SK-N-SH (cell line): ENCODE measurements around the gene GALNT18. TPM values are rescaled to one million over a fixed set of nuclear protein-coding genes. Genes with fewer than 3 reads are reported as not detected.

Experiments
- CTCF ChIA-PET: fragments of 300-600, 350-600 bp; formaldehyde crosslinking; extraction: SDS; loops from one replicate; lab custom pipeline; 2021; lab: Yijun Ruan, JAX
- POLR2A ChIA-PET: fragments of 350-600 bp; sonication (Branson Sonifier 250); formaldehyde crosslinking; extraction: SDS; loops from one replicate; lab custom pipeline; 2020; ENCODE audit warnings: antibody characterized with exemption, inconsistent platforms; lab: Yijun Ruan, JAX
- DNase-seq: peaks from one replicate; pipeline ENCODE4 v3.0.0; 2012
- H2AFZ ChIP-seq: fragments of 200-600 bp; sonication (generic); 2 replicates; pipeline ENCODE4 v1.8.1; 2016; ENCODE audit warnings: antibody characterized with exemption, mild to moderate bottlenecking, low read depth
- H3F3A ChIP-seq: fragments of 200-600 bp; sonication (generic); replicated peaks from 2 replicates; pipeline ENCODE3; 2016; ENCODE audit warnings: antibody characterized with exemption, mild to moderate bottlenecking; ENCODE audit not compliant: insufficient read depth
- H3K27ac ChIP-seq, 2 experiments: fragments of 200-500 bp in 1 of 2; fragments of 200-600 bp in 1 of 2; sonication (Bioruptor generic) in 1 of 2; sonication (generic), shearing (Covaris generic) in 1 of 2; 2 replicates each; pipeline versions ENCODE4 v1.5.1 to v1.6.1; 2014 to 2016; ENCODE audit warnings: low read depth in 2 of 2, inconsistent platforms in 1 of 2, low read length in 1 of 2, mild to moderate bottlenecking in 1 of 2, mixed read lengths in 1 of 2
- H3K27me3 ChIP-seq: fragments of 200-600 bp; sonication (generic), shearing (Covaris generic); 2 replicates; pipeline ENCODE4 v1.6.1; 2016; ENCODE audit warnings: mixed run types; ENCODE audit not compliant: insufficient read depth
- H3K36me3 ChIP-seq, 2 experiments: fragments of 200-500 bp in 1 of 2; fragments of 200-600 bp in 1 of 2; sonication (Bioruptor generic) in 1 of 2; sonication (generic) in 1 of 2; replicated peaks in 1 of 2; 2 replicates each; pipeline versions ENCODE3 to v1.5.1; 2014 to 2016; ENCODE audit warnings: low read length in 1 of 2, mild to moderate bottlenecking in 1 of 2; ENCODE audit not compliant: insufficient read depth in 2 of 2, control insufficient read depth in 1 of 2
- H3K4me1 ChIP-seq, 2 experiments: fragments of 200-500 bp in 1 of 2; fragments of 200-600 bp in 1 of 2; sonication (Bioruptor generic) in 1 of 2; sonication (generic), shearing (Covaris generic) in 1 of 2; 2 replicates each; pipeline versions ENCODE4 v1.5.1 to v1.6.1; 2014 to 2016; ENCODE audit warnings: low read depth in 1 of 2, low read length in 1 of 2, mixed run types in 1 of 2; ENCODE audit not compliant: insufficient read depth in 2 of 2, control insufficient read depth in 1 of 2
- H3K4me2 ChIP-seq: fragments of 200-600 bp; sonication (generic), shearing (Covaris generic); 2 replicates; pipeline ENCODE4 v1.6.1; 2017; ENCODE audit warnings: mixed run types
- H3K4me3 ChIP-seq, 2 experiments: fragments of 200-500 bp in 1 of 2; fragments of 200-600 bp in 1 of 2; sonication (Bioruptor generic) in 1 of 2; sonication (generic), shearing (Covaris generic) in 1 of 2; 2 replicates each; pipeline versions ENCODE4 v1.5.1 to v1.8.1; 2014 to 2016; ENCODE audit warnings: low read depth in 2 of 2, inconsistent platforms in 1 of 2, low read length in 1 of 2, mild to moderate bottlenecking in 1 of 2, mixed read lengths in 1 of 2, moderate library complexity in 1 of 2
- H3K79me2 ChIP-seq: fragments of 200-600 bp; sonication (generic); 2 replicates; pipeline ENCODE4 v1.8.1; 2017; ENCODE audit warnings: mild to moderate bottlenecking; ENCODE audit not compliant: insufficient read depth
- H3K9ac ChIP-seq: fragments of 200-600 bp; sonication (generic); 2 replicates; pipeline ENCODE4 v1.6.1; 2017; ENCODE audit warnings: mixed run types
- H3K9me2 ChIP-seq: fragments of 200-600 bp; sonication (generic); 2 replicates; pipeline ENCODE4 v1.6.1; 2017; ENCODE audit warnings: mixed run types
- H3K9me3 ChIP-seq: fragments of 200-600 bp; sonication (generic); 2 replicates; pipeline ENCODE4 v1.6.1; 2017; ENCODE audit warnings: mixed run types, mild to moderate bottlenecking, moderate library complexity
- H4K20me1 ChIP-seq: fragments of 200-600 bp; sonication (generic); 2 replicates; pipeline ENCODE4 v1.6.1; 2017; ENCODE audit warnings: mild to moderate bottlenecking, mixed run types; ENCODE audit not compliant: insufficient read depth
- ELF1 ChIP-seq: IDR thresholded peaks from 2 replicates; pipeline ENCODE4 v1.4.0; 2012
- GATA2 ChIP-seq: sonication (generic); formaldehyde crosslinking; IDR thresholded peaks from 2 replicates; pipeline ENCODE4 v1.5.0; 2020; ENCODE audit warnings: mild to moderate bottlenecking, missing genetic modification reagents
- JUND ChIP-seq: IDR thresholded peaks from 2 replicates; pipeline ENCODE4 v1.4.0; 2012
- MAX ChIP-seq: IDR thresholded peaks from 2 replicates; pipeline ENCODE4 v1.4.0; 2012; ENCODE audit warnings: low read depth
- MEF2A ChIP-seq: IDR thresholded peaks from 2 replicates; pipeline ENCODE4 v1.4.0; 2012; ENCODE audit warnings: low read depth, borderline replicate concordance
- RAD21 ChIP-seq: IDR thresholded peaks from 2 replicates; pipeline ENCODE4 v1.6.1; 2012; ENCODE audit warnings: mild to moderate bottlenecking, low read length
- RFX5 ChIP-seq: IDR thresholded peaks from 2 replicates; pipeline ENCODE4 v1.6.1; 2012; ENCODE audit warnings: mild to moderate bottlenecking, improper control_type of control experiment, low read length
- RXRA ChIP-seq: IDR thresholded peaks from 2 replicates; pipeline ENCODE4 v1.4.0; 2012; ENCODE audit warnings: low read depth, mild to moderate bottlenecking, borderline replicate concordance
- SIN3A ChIP-seq: IDR thresholded peaks from 2 replicates; pipeline ENCODE4 v1.6.1; 2012; ENCODE audit warnings: low read depth, mild to moderate bottlenecking, low read length, moderate library complexity, borderline replicate concordance
- TEAD4 ChIP-seq: IDR thresholded peaks from 2 replicates; pipeline ENCODE4 v1.4.0; 2012; ENCODE audit warnings: mild to moderate bottlenecking, borderline replicate concordance; ENCODE audit not compliant: insufficient read depth
- USF1 ChIP-seq: IDR thresholded peaks from 2 replicates; pipeline ENCODE4 v1.4.0; 2012; ENCODE audit warnings: low read depth, borderline replicate concordance
- USF2 ChIP-seq: fragments of 150-350 bp; IDR thresholded peaks from 2 replicates; pipeline ENCODE4 v1.6.1; 2017; ENCODE audit warnings: antibody characterized with exemption, low read length, low read depth, borderline replicate concordance
- ZBTB33 ChIP-seq: IDR thresholded peaks from 2 replicates; pipeline ENCODE4 v1.4.0; 2012; ENCODE audit warnings: low read depth, borderline replicate concordance
- WGBS: methylation state at CpG from one replicate; pipeline ENCODE4 v1.1.6; 2017; ENCODE audit warnings: low lambda C conversion rate; 5-methylcytosine and 5-hydroxymethylcytosine counted together
- polyA plus RNA-seq, 3 experiments: library from polyadenylated mRNA; depleted of rRNA; stranded (reverse); fragments of >200 nt; gene quantifications; 2 replicates each; pipeline ENCODE4 v1.2.3, GENCODE V29; 2012

The GALNT18 gene
- polyA plus RNA-seq, 1 of the 3 experiments (the other 2 are of a cell fraction) = 0.64 TPM

- Histone ChIP-seq H3K27me3 (peaks cover 4% of the 10 kb centered on the region; the same call in 1 of the 2 replicates), H3K4me2 (no peak overlapping the region), H3K79me2 (no peaks in the 10 kb centered on the region), H3K4me3 (no peak overlapping the region), H2AFZ (no peak overlapping the region), H3K9ac (no peak overlapping the region)
- TF ChIP-seq GATA2 (CRISPR knock-in tag) = no peak
- TF ChIP-seq, all 33 proteins: peak for 0
- Histone ChIP-seq H3K36me3 (no peaks in the 10 kb centered on the region), H3K9me2 (no peaks in the 10 kb centered on the region), H3K4me1 (peaks cover 0 to 4% of the 10 kb centered on the region in 2 experiments; a peak in 1 of 4 replicates), H3K27ac (no peak overlapping the region), H3K9me3 (no peaks in the 10 kb centered on the region), H3F3A (no peaks in the 10 kb centered on the region), H4K20me1 (no peaks in the 10 kb centered on the region)
- no peak for DNase-seq
- ChIA-PET CTCF (interaction anchor here (0.7 kb wide), 1 partner anchor 352 kb away, joined by 3 read pairs; no protein-coding TSS in a partner anchor), POLR2A (interaction anchor here (0.8 kb wide), 1 partner anchor 9 kb away, joined by 3 read pairs; no protein-coding TSS in a partner anchor)
- whole genome bisulfite sequencing = 61% methylated on average over 11 of the region's 12 CpGs
Observed at GRCh38 chr11:11435635-11436034, 186.2 kb downstream of the GALNT18 start.

- Histone ChIP-seq H4K20me1 (no peaks in the 10 kb centered on the region), H3K79me2 (no peaks in the 10 kb centered on the region), H3F3A (no peaks in the 10 kb centered on the region), H3K9me3 (no peaks in the 10 kb centered on the region), H3K9me2 (no peaks in the 10 kb centered on the region), H3K27me3 (peaks cover 4% of the 10 kb centered on the region; the same call in 1 of the 2 replicates), H3K4me3 (no peak overlapping the region), H3K27ac (no peak overlapping the region), H3K4me1 (peaks cover 0 to 4% of the 10 kb centered on the region in 2 experiments; a peak in 1 of 4 replicates), H3K4me2 (no peak overlapping the region), H2AFZ (no peak overlapping the region), H3K9ac (no peak overlapping the region), H3K36me3 (no peaks in the 10 kb centered on the region)
- POLR2A ChIA-PET = no interaction called here
- TF ChIP-seq RFX5 = no peak
- TF ChIP-seq RAD21 = no peak
- no peak for TF ChIP-seq GATA2 (CRISPR knock-in tag)
- TF ChIP-seq MEF2A = no peak
- no peak for TF ChIP-seq SIN3A
- no peak for TF ChIP-seq ELF1
- TF ChIP-seq RXRA = no peak
- TF ChIP-seq MAX = no peak
- TF ChIP-seq USF2 = no peak
- no peak for TF ChIP-seq USF1
- TF ChIP-seq JUND = no peak
- TF ChIP-seq ZBTB33 = no peak
- no peak for TF ChIP-seq TEAD4
- no peak for DNase-seq
- WGBS = 47% methylated on average over 2 of the region's 2 CpGs
- CTCF ChIA-PET = interaction anchor here (0.9 kb wide), 1 partner anchor 21 kb away, joined by 3 read pairs; no protein-coding TSS in a partner anchor
Observed at GRCh38 chr11:11433960-11434359, 187.8 kb downstream of the GALNT18 start.
